ENCODE measurements around the gene SERHL2.

SERHL2 gene

DNA sequence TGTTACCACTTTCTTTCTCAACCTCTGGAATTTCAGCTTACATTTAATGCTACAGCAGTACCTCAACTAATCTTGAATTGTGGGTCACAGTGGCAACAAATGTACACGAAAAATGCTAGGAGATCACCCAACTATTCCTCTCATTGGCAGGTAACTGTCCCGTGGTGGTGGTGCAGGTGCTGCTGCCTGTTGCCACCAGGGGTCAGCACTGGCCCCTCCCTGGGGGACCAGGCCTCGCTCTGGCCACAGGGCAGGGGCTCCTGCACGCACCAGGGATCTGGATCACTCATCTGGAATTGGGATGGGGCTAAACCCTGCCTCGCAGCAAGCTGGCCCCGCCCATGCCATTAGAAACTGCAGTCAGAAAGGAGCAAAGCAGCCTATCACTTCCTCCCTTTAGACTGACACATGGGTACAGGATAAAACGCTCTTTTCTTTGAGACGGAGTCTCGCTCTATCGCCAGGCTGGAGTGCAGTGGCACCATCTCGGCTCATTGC is 67.8 kb downstream of the SERHL2 start:
- DNase-seq (ENCODE audit: low read depth), result peak; percentile 56
- TF ChIP-seq MYC (IDR thresholded peaks at IDR 0.05; ENCODE audit: low read depth, low read length) (no peak), POLR2A (IDR thresholded peaks at IDR 0.05; ENCODE audit: extremely low read depth, insufficient read length) (no peak)
- TF ChIP-seq, protein P1, sequence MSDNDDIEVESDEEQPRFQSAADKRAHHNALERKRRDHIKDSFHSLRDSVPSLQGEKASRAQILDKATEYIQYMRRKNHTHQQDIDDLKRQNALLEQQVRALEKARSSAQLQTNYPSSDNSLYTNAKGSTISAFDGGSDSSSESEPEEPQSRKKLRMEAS (IDR thresholded peaks at IDR 0.05; ENCODE audit: low read depth, low read length), result no peak
- TF ChIP-seq, protein P2, sequence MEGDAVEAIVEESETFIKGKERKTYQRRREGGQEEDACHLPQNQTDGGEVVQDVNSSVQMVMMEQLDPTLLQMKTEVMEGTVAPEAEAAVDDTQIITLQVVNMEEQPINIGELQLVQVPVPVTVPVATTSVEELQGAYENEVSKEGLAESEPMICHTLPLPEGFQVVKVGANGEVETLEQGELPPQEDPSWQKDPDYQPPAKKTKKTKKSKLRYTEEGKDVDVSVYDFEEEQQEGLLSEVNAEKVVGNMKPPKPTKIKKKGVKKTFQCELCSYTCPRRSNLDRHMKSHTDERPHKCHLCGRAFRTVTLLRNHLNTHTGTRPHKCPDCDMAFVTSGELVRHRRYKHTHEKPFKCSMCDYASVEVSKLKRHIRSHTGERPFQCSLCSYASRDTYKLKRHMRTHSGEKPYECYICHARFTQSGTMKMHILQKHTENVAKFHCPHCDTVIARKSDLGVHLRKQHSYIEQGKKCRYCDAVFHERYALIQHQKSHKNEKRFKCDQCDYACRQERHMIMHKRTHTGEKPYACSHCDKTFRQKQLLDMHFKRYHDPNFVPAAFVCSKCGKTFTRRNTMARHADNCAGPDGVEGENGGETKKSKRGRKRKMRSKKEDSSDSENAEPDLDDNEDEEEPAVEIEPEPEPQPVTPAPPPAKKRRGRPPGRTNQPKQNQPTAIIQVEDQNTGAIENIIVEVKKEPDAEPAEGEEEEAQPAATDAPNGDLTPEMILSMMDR (IDR thresholded peaks at IDR 0.05; ENCODE audit: low read depth, low read length), result peak; percentile 87
- H3K4me3 ChIP-seq (ENCODE audit: low read depth, low read length), result no peak overlapping the region

DNA sequence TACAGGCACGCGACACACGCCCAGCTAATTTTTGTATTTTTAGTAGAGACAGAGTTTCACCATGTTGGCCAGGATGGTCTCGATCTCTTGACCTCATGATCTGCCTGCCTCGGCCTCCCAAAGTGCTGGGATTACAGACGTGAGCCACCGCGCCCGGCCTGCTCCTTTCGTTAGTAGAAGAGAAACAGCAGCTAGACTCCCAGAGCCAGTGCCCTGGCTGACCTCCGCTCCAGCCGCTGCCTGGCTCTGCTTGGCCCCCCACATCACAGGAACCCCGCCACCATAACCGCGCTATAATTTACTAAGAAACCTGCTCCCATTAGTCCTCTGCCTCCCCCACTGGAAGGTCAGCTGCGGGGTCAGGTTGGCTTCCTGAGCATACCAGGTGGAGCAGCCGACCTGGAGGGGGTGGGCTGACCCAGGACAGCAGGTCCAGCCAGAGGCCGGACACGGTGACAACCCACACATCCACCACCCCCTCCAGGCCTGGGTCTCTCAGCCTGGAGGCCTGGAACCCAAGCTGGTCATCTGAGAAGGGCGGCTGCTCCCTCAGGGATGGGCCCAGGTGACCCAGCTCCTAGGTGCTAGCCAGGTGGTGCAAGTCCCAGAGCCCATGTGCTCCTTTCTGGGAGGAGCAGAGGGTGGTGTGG is 68.4 kb downstream of the SERHL2 start:
- no peak overlapping the region for H3K4me3 ChIP-seq (ENCODE audit: low read depth, low read length)
- no peak for DNase-seq (ENCODE audit: low read depth)
- no peak for TF ChIP-seq MYC (IDR thresholded peaks at IDR 0.05; ENCODE audit: low read depth, low read length)
- TF ChIP-seq, protein P2 (IDR thresholded peaks at IDR 0.05; ENCODE audit: low read depth, low read length), result no peak

DNA sequence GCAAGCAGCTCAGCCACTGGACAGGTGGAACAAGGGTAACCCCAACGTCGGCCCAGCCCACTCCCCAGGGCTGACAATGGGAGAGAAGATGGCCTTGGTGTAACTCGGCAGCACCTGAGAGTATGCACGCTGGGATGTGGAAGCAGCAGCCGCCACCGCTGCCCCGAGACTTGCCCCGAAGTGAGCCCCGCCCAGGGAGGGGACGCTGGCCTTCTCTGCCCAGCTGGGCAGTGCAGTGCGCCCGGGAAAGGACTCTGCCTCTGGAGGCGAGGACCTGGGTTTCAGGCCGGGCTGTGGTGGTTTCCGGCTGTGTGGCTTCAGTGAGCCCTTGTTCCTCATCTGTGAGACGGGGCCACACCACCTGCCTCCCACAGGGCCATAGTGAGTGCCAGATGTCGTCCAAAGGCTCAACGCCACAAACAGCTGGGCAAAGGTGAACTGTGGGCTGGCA is 69.6 kb downstream of the SERHL2 start:
- TF ChIP-seq, protein P1 (IDR thresholded peaks at IDR 0.05; ENCODE audit: low read depth, low read length), result no peak
- no peak for TF ChIP-seq MYC (IDR thresholded peaks at IDR 0.05; ENCODE audit: low read depth, low read length)
- TF ChIP-seq, protein P2 (IDR thresholded peaks at IDR 0.05; ENCODE audit: low read depth, low read length), result no peak
- TF ChIP-seq POLR2A (IDR thresholded peaks at IDR 0.05; ENCODE audit: extremely low read depth, insufficient read length), result no peak
- no peak for DNase-seq (ENCODE audit: low read depth)
- no peak overlapping the region for H3K4me3 ChIP-seq (ENCODE audit: low read depth, low read length)
